Measurements from ENCODE around the gene FAT1.

- TF ChIP-seq REST (IDR thresholded peaks at IDR 0.05; ENCODE audit: low read depth), result no peak
- TF ChIP-seq, protein P1, sequence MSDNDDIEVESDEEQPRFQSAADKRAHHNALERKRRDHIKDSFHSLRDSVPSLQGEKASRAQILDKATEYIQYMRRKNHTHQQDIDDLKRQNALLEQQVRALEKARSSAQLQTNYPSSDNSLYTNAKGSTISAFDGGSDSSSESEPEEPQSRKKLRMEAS (IDR thresholded peaks at IDR 0.05), result no peak
- TF ChIP-seq RAD21 (IDR thresholded peaks at IDR 0.05; ENCODE audit: low read depth), result no peak
- no peak for TF ChIP-seq TCF12 (IDR thresholded peaks at IDR 0.05; ENCODE audit: low read depth)
These were observed 15.7 kb downstream of the FAT1 start for GRCh38 chr4:186707996-186708395.
